Measurements from ENCODE around the gene ZNF511.
A peak's percentile ranks its signal among the peaks of the same experiment; 100 is the strongest.
"Not testable (repeated sequence)": the region's sequence is repeated elsewhere in the genome, so short reads cannot be mapped to it uniquely, and the experiment has no call there.

ZNF511 gene

DNA sequence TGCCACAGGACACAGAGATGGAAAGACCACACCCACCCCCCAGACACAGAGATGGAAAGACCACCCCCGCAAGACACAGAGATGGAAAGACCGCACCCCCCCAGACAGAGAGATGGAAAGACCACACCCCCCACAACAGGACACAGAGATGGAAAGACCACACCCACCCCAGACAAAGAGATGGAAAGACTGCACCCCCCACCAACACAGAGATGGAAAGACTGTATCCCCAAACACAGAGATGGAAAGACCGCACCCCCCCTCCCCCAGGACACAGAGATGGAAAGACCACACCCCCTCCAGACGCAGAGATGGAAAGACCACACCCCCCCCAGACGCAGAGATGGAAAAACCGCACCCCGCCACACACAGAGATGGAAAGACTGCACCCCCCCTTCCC is 8.0 kb downstream of the ZNF511 start:
- no peak for DNase-seq

DNA sequence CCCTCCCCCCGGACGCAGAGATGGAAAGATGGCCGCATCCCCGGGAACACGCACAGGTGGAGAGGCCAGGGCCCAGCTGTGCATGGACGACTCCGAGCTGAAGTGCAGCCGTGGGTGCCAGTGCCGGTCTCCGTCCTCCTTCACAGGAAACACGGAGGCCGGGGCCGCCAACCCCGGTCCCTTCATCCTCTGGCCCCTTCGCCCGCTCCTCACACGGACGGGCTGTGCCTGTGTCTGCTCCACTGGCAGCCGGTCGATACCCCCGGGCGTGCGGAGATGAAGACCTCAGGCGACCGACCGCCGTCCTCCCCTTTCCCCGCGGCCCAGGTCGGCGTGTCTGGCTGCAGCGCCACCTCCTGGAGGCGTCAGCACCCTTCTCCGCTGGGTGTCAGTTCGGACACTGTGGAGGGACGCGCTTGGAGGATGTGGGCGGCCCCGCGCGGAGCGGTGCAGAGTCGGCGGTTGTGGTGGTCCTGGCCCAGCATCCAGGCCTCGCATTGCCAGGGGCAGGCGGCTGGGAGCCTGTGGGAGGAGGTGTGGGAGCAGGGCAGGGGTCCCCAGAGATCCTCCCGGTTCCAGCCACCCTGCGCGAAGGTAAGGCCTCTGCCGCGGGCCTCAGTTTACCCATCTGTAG is 9.9 kb downstream of the ZNF511 start:
- peak in 4 of 14 donors; percentile 24 to 42 (median 39) for DNase-seq

DNA sequence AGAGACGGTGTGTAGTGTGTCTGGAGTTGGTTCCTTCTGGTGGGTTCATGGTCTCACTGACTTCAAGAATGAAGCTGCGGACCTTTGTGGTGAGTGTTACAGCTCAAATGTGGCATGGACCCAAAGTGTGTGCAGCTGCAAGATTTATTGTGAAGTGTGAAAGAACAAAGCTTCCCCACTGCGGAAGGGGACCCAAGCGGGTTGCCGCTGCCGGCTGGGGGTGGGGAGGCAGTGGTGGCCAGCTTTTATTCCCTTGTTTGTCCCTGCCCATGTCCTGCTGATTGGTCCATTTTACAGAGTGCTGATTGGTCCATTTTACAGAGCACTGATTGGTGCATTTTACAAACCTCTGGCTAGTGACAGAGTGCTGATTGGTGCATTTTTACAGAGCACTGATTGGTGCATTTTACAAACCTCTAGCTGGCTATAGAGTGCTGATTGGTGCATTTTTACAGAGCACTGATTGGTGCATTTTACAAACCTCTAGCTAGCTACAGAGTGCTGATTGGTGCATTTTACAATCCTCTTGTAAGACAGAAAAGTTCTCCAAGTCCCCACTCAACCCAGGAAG is 12.2 kb downstream of the ZNF511 start:
- DNase-seq, result not testable (repeated sequence)

DNA sequence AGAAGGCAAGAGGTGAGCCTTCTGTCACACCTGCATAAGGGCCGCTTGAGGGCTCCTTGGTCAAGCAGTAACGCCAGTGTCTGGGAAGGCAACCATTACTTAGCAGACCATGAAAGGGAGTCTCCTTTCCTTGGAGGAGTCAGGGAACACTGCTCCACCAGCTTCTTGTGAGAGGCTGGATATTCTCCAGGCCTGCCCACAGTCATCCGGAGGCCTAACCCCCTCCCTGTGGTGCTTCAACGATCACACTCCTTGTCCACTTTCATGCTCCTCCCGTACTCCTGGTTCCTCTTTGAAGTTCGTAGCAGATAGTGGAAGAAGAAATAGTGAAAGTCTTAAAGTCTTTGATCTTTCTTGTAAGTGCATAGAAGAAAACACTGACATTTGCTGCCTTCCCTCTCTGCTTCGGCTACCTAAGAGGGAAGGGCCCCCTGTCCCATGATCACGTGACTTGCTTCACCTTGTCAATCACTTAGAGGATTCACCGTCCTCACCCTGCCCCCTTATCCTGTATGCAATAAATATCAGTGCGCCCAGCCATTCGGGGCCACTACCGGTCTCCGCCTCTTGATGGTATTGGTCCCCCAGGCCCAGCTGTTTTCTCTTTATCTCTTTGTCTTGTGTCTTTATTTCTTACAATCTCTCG is 13.5 kb downstream of the ZNF511 start:
- DNase-seq, result not testable (repeated sequence)

DNA sequence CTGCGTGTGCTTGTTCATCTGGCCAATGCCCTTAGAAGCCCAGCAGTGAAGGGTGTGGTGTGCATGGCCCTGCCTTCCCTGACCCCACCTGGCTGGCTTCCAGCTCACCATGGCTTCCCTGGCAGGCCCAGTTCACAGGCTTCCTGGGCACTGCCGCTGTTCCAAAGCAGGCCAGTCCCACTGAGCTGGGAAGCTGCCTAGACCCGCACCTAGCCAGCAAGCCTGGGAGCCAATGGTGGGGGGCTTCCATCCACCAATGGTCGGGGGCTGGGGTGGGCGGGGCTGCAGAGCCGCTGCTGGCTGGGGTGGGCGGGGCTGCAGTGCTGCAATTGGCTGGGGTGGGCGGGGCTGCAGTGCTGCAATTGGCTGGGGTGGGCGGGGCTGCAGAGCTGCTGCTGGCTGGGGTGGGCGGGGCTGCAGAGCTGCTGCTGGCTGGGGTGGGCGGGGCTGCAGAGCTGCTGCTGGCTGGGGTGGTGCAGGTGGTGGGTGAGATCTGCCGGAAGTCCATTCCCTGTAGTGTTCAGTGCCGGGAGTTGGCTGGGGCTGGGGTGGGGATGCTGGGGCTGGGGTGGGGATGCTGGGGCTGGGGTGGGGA is 15.6 kb downstream of the ZNF511 start:
- DNase-seq, result peak in 2 of 14 donors; percentile 21 to 22

DNA sequence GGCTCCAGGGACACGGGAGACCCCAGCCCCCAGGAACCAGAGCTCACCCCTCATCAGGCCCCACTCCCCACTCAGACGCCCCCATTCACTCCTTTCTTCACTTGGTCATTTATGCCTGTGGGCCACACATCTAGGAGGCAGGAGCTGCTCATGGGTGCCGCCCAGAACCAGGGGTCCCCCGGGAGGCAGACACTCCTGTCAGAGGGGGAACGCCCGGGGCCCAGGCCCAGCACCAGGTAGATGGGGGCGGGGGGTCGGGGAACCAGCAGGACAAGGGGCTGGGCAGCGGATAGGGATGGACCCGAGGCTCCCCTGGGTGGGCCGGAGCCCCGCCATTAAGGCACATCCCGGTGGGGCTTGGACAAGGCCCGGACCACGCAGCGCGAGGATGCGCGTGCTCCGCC is 16.1 kb downstream of the ZNF511 start:
- DNase-seq, result no peak

DNA sequence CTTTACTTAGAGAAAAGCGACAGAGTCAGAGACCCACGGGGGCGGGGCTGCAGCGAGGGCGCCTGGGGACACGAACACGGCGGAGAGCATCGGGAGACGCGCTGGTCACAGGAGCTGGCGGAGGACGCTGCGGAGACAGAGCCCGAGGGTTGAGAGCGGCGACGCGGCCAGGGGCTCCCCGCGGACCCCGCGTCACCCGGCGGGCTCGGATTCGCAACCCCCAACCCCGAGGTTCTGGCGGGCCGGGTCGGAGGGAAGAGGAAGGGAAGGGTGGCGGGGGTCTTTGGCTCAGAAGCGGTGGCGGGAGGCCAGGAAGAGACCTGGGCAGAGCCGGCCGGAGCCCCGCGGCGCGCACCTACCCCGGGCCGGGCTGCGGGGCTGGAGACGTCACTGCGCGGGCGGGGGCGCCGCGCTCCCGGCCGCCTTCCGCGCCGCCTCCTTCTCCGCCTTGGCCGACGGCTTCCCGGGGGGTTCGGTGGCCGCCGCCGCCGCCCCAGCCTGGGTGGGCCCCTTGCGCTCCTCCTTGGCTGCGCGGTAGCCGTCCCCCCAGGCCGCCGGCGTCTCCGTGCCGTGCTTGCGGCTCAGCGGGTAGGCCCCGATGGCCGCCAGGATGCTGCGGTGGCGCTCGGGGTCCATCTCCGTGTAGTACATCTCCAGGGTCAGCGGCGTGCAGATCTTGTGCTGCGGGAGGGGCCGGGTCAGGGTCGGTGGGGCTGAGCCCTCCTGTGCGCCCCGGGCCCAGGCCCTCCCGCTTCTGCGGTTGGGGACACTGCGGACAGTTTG is 16.9 kb downstream of the ZNF511 start:
- DNase-seq, result no peak

DNA sequence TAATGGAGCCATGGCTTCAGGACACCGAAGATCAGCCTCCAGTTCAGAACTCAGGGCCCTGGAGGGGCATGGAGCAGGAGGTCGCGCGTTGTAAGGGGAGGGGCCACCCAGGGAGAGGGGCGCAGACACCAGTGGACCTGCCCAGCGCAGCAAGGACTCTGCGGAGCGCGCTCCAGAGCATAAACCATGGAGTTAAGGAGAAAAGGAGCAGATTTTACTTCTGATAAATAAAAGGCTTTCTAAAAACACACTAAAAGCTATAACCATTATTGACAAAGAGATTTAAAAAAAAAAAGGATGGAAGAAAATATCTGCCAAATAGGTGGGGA is 17.5 kb downstream of the ZNF511 start:
- DNase-seq, result peak in 1 of 14 donors; percentile 27

DNA sequence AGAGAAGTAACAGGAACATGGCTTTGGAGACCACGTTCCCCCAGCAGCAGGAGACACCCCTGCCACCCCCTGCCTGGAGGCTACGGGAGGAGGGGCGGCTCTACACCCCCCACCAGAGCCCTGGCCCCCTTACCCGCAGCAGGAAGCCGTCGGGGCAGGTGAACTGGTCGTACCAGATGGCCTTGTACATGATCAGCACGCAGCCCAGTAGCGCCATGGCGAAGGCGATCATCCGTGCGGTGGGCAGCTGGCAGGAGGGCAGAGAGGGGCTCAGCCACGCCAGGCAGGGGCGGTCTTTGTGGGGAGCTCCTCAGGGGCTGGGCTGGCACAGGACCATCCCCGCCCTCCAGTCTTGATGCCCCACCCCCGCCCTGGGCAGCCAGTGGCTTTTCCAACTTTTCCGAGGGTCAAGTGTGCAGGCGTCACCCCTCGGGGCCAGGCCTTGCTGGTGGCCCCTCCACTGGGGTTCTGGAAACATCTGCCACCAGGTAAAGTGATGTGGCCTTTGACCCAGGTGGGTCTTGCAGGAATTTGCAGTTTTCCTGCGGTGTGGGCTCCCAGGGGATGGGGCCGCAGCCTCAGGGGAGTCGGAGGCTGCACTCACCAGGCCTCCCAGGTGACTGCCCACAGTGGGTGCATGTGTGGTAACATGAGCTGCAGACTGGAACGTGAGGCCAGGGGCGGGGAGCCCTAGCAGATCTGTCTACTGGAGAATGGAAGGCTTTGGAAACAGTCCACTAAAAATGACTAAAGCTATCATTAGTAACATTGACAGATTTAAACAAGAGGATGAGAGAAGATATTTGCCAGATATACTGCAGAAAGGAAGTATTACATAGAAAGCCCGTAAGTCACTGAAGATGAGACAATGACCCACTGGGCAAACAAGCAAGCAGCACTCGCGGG is 18.3 kb downstream of the ZNF511 start:
- no peak for DNase-seq

DNA sequence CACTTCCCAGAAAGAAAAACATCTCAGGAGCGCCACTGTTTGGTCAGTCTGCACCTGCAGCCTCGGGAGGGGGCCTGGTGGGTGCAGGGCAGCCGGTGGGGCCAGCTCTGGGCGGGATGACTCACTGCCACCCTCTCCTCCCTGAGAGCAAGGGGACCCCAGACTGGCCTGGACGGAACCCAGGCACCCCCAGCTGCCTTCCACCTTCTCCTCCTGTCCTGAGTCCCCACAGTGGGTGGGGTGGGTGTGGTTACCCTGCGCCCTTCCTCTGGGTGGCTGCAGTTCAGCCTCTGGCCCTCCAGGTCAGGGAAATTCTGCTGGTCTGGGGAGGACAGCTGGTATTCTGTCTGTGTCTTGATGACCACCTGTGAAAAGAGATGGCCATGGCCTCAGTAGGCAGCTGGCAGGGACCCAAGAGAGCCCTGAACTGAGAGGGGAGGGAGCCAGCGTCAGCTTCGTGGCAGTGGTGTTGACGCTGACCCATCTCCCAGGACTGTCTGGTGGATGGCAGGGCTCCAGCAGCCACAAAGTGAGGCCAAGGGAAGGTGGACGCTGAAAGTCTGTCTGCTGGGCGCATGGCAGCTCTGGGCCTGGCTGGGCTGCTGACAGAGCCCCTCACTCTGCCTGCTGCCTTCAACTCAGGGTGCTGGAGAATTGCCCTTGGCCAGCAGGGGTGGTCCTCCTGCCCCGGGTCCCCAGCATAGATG is 19.1 kb downstream of the ZNF511 start:
- DNase-seq, result peak in 1 of 14 donors; percentile 39

DNA sequence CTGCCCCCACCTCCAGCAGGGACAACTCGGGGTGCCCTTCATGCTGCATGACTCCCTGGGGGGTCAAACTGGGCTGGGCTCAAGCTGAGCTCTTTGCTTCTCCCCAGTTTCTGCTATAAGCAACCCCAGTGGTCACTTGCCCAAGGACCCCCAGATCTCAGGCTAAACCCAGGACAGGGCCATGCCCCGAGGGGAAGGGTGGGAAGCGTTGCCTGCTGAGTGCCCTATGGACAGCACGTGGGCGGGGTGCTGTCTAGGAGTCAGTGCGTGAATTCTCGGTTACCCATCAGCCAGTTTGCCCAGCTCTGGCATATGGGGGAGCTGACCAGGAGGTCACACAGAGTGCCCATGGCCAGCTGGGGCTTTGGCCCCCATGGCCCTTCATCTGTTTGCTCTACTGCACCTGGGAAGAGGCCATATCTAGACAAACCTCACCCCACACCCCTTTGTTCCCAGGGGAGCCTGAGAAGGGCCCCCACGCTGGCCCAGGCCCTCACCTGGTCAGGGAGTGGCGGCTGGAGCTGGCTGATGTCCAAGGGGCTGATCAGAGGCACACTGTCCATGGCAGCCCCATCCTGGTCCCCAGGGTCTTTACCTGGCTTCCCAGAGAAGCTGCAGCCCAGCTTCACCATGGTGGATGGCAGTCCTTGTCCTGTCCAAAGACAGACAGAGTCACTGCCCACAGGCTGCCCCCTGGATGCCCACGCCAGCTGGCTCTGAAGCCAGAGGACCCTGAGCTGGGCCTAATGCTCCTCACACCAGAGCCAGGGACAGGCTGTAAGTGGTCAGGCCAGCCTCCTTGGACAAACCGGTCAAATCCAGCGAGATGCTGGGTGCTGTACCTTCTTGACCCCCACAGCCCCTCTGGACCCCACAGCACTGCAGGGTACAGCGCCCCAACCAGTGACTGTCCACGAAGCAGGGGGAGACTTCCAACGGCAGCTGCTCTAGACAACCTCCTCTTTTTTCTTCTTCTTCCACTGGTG is 19.9 kb downstream of the ZNF511 start:
- no peak for DNase-seq

DNA sequence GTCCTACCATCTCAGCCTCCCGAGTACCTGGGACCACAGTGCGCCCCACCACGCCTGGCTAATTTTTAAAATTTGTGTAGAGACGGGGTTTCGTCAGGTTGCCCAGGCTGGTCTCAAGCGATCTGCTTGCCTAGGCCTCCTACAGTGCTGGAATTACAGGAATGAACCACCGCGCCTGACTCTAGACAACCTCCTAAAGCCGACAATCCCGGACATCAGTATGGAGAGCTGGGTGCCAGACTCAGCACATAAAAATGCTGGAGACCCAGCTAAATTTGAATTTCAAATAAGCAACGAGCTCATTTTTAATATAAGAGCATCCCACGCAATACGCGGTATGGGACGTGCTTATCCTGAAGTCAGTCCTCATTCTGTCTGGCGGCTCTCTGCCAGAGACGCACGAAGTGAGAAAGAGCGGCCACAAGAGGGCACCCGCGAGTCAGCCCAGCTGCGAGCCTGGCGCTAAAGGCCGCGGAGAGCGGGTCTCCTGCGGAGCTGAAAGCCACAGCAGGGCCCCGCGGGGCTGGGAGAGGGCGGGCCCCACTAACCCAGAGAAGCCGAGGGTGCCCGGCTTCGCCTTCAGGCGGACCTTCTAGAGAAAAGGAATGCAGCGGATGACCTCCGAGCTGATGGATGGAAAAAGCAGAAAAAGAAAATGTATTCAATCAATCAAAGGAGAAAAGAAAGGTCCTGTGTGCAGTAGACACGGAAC is 20.9 kb downstream of the ZNF511 start:
- DNase-seq, result peak in 12 of 14 donors; percentile 15 to 80 (median 70)

DNA sequence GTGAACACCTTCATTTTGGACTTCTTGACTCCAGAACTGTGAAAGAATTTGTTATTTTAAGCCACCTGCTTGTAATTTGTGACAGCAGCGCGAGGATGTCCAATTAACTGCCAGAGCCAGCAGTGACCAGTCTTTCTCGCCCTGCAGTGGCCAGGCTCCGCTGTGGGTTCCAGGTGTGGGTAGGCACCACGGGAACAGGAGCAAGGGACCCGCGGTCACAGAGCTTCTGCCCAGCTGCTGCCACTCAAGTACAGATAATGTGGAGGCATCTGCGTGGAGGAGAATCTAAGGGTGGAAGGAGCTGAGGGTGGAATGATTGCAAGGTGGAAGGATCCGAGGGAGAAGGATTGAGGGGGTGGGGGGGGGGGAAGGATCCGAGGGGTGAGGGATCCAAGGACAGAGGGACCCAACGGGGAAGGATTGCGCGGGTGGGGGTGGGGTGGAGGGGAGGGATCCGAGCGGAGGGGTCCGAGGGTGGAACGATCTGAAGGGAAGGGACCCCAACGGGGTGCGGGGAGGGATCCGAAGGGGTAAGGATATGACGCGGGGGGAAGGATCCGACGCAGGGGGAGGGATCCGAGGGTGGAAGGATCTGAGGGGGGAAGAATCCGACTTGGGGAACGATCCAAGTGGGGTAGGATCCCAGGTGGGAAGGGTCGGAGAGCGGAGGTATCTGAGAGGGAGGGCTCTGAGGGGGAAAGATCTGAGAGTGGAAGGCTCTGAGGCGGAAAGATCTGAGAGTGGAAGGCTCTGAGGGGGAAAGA is 24.4 kb downstream of the ZNF511 start:
- DNase-seq, result no peak

DNA sequence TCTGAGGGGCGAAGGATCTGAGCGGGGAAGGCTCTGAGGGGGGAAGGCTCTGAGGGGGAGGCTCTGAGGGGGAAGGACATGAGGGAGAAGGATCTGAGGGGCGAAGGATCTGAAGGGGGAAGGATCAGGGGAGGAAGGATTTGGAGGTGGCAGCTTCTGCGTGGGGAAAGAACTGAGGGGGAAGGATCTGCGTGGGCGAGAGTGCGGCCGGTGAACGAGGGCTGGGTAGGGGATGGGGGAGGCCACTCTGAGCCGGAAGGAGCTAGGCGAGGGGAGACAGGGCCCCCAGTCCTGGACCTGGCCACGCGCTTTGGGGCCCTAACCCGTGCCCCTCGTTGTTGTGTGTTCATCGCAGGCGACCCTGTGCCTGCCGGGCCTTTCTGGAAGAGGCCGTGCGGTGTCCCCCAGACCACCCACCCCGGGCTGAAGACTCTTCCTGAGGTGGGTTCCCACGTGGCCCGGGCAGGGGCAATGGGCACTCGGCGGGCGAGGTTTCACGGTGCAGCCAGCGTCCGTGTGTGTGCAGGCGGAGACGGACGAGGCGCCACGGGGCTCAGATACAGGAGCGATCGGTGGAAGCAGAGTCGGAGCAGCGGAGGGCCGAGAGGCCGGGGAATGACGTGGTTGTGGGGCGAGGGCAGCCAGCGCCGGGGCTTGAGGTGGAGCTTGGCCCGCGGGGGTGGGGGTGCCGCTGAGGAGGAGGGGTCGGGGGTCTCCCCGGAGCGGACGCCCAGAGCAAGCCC is 26.0 kb downstream of the ZNF511 start:
- DNase-seq, result peak in 1 of 14 donors; percentile 43

DNA sequence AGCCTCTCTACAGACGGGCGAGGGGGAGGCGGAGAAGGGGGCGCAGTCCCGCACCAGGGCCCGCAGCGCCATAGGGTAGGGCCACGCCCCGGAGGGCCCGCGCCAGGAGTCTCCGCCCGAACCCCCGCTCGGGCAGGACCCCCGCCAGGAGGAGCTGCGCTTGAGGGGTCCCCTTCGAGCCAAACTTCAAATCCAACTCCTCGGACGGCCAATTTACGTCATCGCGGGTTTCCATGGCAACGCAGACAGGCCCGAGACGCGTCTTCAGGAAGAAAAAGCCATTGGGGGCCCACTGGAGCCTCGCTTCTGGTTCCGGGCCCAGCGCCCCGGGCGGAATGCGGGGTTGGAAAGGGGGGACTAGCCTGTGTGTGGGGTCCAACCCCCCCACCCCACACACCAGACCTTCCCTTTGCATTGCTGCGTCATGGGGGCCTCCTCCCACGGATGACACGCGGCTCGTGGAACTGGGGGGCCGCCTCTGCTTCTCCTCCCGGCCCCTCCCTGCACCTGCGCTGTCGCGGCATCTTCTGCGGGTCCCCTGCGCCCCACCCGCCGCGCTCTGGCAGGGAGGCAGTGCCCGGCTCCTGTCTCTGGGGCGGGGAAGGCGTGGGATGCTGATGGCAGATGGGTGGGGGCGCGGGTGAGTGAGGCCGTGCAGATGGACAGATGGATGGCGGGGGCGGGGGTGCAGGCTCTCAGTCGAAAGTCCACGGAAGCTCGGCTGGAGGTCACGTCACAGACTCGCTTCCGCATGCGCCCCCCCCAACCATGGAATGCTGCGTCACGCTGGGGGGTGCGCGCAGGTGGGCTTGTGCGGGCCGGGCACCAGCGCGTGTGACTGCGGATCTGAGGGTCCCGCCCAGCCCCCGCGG is 26.8 kb downstream of the ZNF511 start:
- DNase-seq, result peak in 1 of 14 donors; percentile 61

DNA sequence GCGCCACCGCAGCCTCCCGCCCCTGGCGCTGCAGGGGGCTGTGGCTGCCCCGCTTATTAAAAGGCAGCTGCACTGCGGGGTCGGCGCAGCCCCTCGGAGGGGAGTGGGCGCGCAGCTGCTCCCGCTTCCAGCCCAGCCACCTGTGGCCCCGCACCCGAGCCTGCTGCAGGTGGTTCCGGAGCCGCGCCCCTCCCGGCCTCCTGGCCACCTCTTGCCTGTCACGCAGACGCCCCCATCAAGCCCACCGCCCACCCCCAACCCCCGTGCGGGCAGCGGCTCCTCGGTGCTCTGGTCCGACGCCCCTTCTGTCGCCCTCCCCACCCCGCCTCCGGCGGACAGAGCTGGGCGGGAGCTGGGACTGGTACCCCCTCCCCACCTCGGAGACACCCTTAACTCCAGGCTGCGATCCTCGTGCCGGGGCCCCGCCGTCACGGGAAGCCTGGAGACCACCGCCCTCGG is 27.4 kb downstream of the ZNF511 start:
- DNase-seq, result no peak
